ENCODE results near the gene ITGBL1.

Gene ITGBL1

GRCh38 chr13:101736566-101736965, 284.1 kb downstream of the ITGBL1 start:
- no peak overlapping the region for H3K4me3 ChIP-seq (ENCODE audit: low read depth in 1 of 2, low read length in 2 of 2)
- TF ChIP-seq EZH2 (IDR thresholded peaks at IDR 0.05; ENCODE audit: borderline replicate concordance, low read depth, low read length, severe bottlenecking) (no peak), CTCF (IDR thresholded peaks at IDR 0.05; ENCODE audit: borderline replicate concordance, extremely low read depth, low read length, poor library complexity, severe bottlenecking) (no peak)
- H3K4me2 ChIP-seq (ENCODE audit: insufficient read depth, low read length), result no peak overlapping the region
- no peaks in the 10 kb centered on the region for H3K9me3 ChIP-seq (ENCODE audit: insufficient read depth, low read length, severe bottlenecking)
- no peak for DNase-seq
- no peaks in the 10 kb centered on the region for H4K20me1 ChIP-seq (ENCODE audit: insufficient read depth, low read length)
- H2AFZ ChIP-seq (ENCODE audit: low read depth, low read length), result no peak overlapping the region
- no peaks in the 10 kb centered on the region for H3K79me2 ChIP-seq (ENCODE audit: insufficient read depth, low read length)
- no peaks in the 10 kb centered on the region for H3K4me1 ChIP-seq (ENCODE audit: insufficient read depth, low read length)
- no peaks in the 10 kb centered on the region for H3K36me3 ChIP-seq (ENCODE audit: insufficient read depth, low read length)
- no peaks in the 10 kb centered on the region for H3K27me3 ChIP-seq (ENCODE audit: insufficient read depth, low read length, poor library complexity)
- no peak overlapping the region for H3K9ac ChIP-seq (ENCODE audit: low read depth, low read length)
- H3K27ac ChIP-seq (ENCODE audit: low read length), result no peak overlapping the region
- no peak for ATAC-seq (ENCODE audit: insufficient read depth, low read depth)

GRCh38 chr13:101738336-101738735, 285.9 kb downstream of the ITGBL1 start:
- Histone ChIP-seq H3K79me2 (ENCODE audit: insufficient read depth, low read length) (no peaks in the 10 kb centered on the region), H2AFZ (ENCODE audit: low read depth, low read length) (no peak overlapping the region), H3K4me3 (ENCODE audit: low read depth in 1 of 2, low read length in 2 of 2) (no peak overlapping the region), H3K9me3 (ENCODE audit: insufficient read depth, low read length, severe bottlenecking) (no peaks in the 10 kb centered on the region), H3K4me2 (ENCODE audit: insufficient read depth, low read length) (no peak overlapping the region), H3K9ac (ENCODE audit: low read depth, low read length) (no peak overlapping the region), H3K4me1 (ENCODE audit: insufficient read depth, low read length) (no peaks in the 10 kb centered on the region), H3K27me3 (ENCODE audit: insufficient read depth, low read length, poor library complexity) (no peaks in the 10 kb centered on the region), H3K27ac (ENCODE audit: low read length) (no peak overlapping the region), H3K36me3 (ENCODE audit: insufficient read depth, low read length) (no peaks in the 10 kb centered on the region), H4K20me1 (ENCODE audit: insufficient read depth, low read length) (no peaks in the 10 kb centered on the region)
- no peak for DNase-seq
- TF ChIP-seq CTCF (IDR thresholded peaks at IDR 0.05; ENCODE audit: borderline replicate concordance, extremely low read depth, low read length, poor library complexity, severe bottlenecking), result no peak
- TF ChIP-seq EZH2 (IDR thresholded peaks at IDR 0.05; ENCODE audit: borderline replicate concordance, low read depth, low read length, severe bottlenecking), result no peak
- no peak for ATAC-seq (ENCODE audit: insufficient read depth, low read depth)

GRCh38 chr13:101739382-101740178, 287.1 kb downstream of the ITGBL1 start:
- no peak overlapping the region for H2AFZ ChIP-seq (ENCODE audit: low read depth, low read length)
- TF ChIP-seq CTCF (IDR thresholded peaks at IDR 0.05; ENCODE audit: borderline replicate concordance, extremely low read depth, low read length, poor library complexity, severe bottlenecking), result no peak
- no peak for TF ChIP-seq EZH2 (IDR thresholded peaks at IDR 0.05; ENCODE audit: borderline replicate concordance, low read depth, low read length, severe bottlenecking)
- no peaks in the 10 kb centered on the region for H3K79me2 ChIP-seq (ENCODE audit: insufficient read depth, low read length)
- ATAC-seq (ENCODE audit: insufficient read depth, low read depth), result no peak
- H3K27ac ChIP-seq (ENCODE audit: low read length), result no peak overlapping the region
- H3K36me3 ChIP-seq (ENCODE audit: insufficient read depth, low read length), result no peaks in the 10 kb centered on the region
- no peak overlapping the region for H3K4me2 ChIP-seq (ENCODE audit: insufficient read depth, low read length)
- H3K4me1 ChIP-seq (ENCODE audit: insufficient read depth, low read length), result no peaks in the 10 kb centered on the region
- DNase-seq, result no peak
- H3K9me3 ChIP-seq (ENCODE audit: insufficient read depth, low read length, severe bottlenecking), result no peaks in the 10 kb centered on the region
- H3K27me3 ChIP-seq (ENCODE audit: insufficient read depth, low read length, poor library complexity), result no peaks in the 10 kb centered on the region
- H4K20me1 ChIP-seq (ENCODE audit: insufficient read depth, low read length), result no peaks in the 10 kb centered on the region
- H3K4me3 ChIP-seq (ENCODE audit: low read depth in 1 of 2, low read length in 2 of 2), result no peak overlapping the region
- H3K9ac ChIP-seq (ENCODE audit: low read depth, low read length), result no peak overlapping the region
